Measurements from ENCODE around the gene CLIC6. TPM values are rescaled to one million over a fixed set of nuclear protein-coding genes. Genes with fewer than 3 reads are reported as not detected.

The CLIC6 gene
- total RNA-seq, 1 experiment from 2014 or later = not detected

GRCh38 chr21:34766862-34767261, 98.1 kb downstream of the CLIC6 start:
- H3K36me3 Mint-ChIP-seq (ENCODE audit: insufficient read depth, unreplicated experiment) = no peaks in the 10 kb centered on the region
- TF ChIP-seq, protein P1, sequence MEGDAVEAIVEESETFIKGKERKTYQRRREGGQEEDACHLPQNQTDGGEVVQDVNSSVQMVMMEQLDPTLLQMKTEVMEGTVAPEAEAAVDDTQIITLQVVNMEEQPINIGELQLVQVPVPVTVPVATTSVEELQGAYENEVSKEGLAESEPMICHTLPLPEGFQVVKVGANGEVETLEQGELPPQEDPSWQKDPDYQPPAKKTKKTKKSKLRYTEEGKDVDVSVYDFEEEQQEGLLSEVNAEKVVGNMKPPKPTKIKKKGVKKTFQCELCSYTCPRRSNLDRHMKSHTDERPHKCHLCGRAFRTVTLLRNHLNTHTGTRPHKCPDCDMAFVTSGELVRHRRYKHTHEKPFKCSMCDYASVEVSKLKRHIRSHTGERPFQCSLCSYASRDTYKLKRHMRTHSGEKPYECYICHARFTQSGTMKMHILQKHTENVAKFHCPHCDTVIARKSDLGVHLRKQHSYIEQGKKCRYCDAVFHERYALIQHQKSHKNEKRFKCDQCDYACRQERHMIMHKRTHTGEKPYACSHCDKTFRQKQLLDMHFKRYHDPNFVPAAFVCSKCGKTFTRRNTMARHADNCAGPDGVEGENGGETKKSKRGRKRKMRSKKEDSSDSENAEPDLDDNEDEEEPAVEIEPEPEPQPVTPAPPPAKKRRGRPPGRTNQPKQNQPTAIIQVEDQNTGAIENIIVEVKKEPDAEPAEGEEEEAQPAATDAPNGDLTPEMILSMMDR (IDR thresholded peaks at IDR 0.05; ENCODE audit: unreplicated experiment) = no peak
- CTCF ChIA-PET = no interaction called here

More at GRCh38 chr21:34766862-34767261, 98.1 kb downstream of the CLIC6 start:
- no peak for DNase-seq (ENCODE audit: unreplicated experiment)
- intact Hi-C loops (cut with micrococcal nuclease) = no loop called here
- POLR2A ChIA-PET = interaction anchor here (1.5 kb wide), 1 partner anchor 121 kb away, joined by 4 read pairs; no protein-coding TSS in a partner anchor
- no peak overlapping the region for H3K27ac Mint-ChIP-seq (ENCODE audit: low read depth, unreplicated experiment)
- H3K4me1 Mint-ChIP-seq (ENCODE audit: insufficient read depth, unreplicated experiment) = peaks cover 11% of the 10 kb centered on the region
- no TSS peak for BruUV-seq (replicated peaks)
- no peak overlapping the region for H3K4me3 Mint-ChIP-seq (ENCODE audit: unreplicated experiment)
- no peaks in the 10 kb centered on the region for H3K27me3 Mint-ChIP-seq (ENCODE audit: insufficient read depth, unreplicated experiment)
- no peaks in the 10 kb centered on the region for H3K9me3 Mint-ChIP-seq (ENCODE audit: unreplicated experiment)

Other genes starting within 250 kb of the CLIC6 start
- gene SMIM34, start 245.0 kb upstream of the CLIC6 start, total RNA-seq (2022) = not detected in 2 replicates
- 0.14 and 0.20 TPM in 2 replicates for gene KCNE1, start 156.8 kb upstream of the CLIC6 start, total RNA-seq (2022)
- gene RCAN1, start 53.9 kb upstream of the CLIC6 start, total RNA-seq (2022) = 11.9 and 18.4 TPM in 2 replicates

Data from MCF 10A (cell line).